ENCODE data around the gene RETREG3.
A peak's percentile ranks its signal among the peaks of the same experiment; 100 is the strongest.
"Not testable (repeated sequence)": the region's sequence is repeated elsewhere in the genome, so short reads cannot be mapped to it uniquely, and the experiment has no call there.

RETREG3 gene

GRCh38 chr17:42609182-42609813 is at the start of gene RETREG3, which contains the start of gene TUBG1:
Gene RETREG3, minus strand, starts transcription at chr17:42609374. Its CDS starts 50 bp downstream, at chr17:42609324.
Gene TUBG1, plus strand, starts transcription at chr17:42609683. Its CDS starts 55 bp downstream, at chr17:42609738.
- DNase-seq (ENCODE audit: low read depth in 2 of 2), result peak; percentile 99

GRCh38 chr17:42657824-42658588 is 48.8 kb upstream of the RETREG3 start:
- DNase-seq (ENCODE audit: low read depth in 2 of 2), result no peak

- DNase-seq (ENCODE audit: low read depth in 2 of 2), result no peak
These were observed 46.4 kb upstream of the RETREG3 start for GRCh38 chr17:42655528-42655927.

GRCh38 chr17:42653179-42654124 is 44.3 kb upstream of the RETREG3 start:
- no peak for DNase-seq (ENCODE audit: low read depth in 2 of 2)

- no peak for DNase-seq (ENCODE audit: low read depth in 2 of 2)
These were observed 42.2 kb upstream of the RETREG3 start for GRCh38 chr17:42651392-42651791.

- no peak for DNase-seq (ENCODE audit: low read depth in 2 of 2)
These were observed 38.6 kb upstream of the RETREG3 start for GRCh38 chr17:42647778-42648177.

GRCh38 chr17:42642336-42642735 is 33.2 kb upstream of the RETREG3 start:
- DNase-seq (ENCODE audit: low read depth in 2 of 2), result no peak

- DNase-seq (ENCODE audit: low read depth in 2 of 2), result no peak
These were observed 30.9 kb upstream of the RETREG3 start for GRCh38 chr17:42640121-42640520.

- DNase-seq (ENCODE audit: low read depth in 2 of 2), result no peak
These were observed 30.4 kb upstream of the RETREG3 start for GRCh38 chr17:42639525-42640113.

- no peak for DNase-seq (ENCODE audit: low read depth in 2 of 2)
These were observed 23.8 kb upstream of the RETREG3 start for GRCh38 chr17:42632949-42633444.

GRCh38 chr17:42629411-42630009 is 20.3 kb upstream of the RETREG3 start:
- DNase-seq (ENCODE audit: low read depth in 2 of 2), result no peak

GRCh38 chr17:42627032-42627764 is 18.0 kb upstream of the RETREG3 start:
- DNase-seq (ENCODE audit: low read depth in 2 of 2), result not testable (repeated sequence)

- DNase-seq (ENCODE audit: low read depth in 2 of 2), result no peak
These were observed 14.8 kb upstream of the RETREG3 start for GRCh38 chr17:42623732-42624596.

GRCh38 chr17:42623271-42623670 is 14.1 kb upstream of the RETREG3 start:
- no peak for DNase-seq (ENCODE audit: low read depth in 2 of 2)

GRCh38 chr17:42621987-42622386 is 12.8 kb upstream of the RETREG3 start:
- not testable (repeated sequence) for DNase-seq (ENCODE audit: low read depth in 2 of 2)

GRCh38 chr17:42618442-42619150 is 9.4 kb upstream of the RETREG3 start:
- no peak for DNase-seq (ENCODE audit: low read depth in 2 of 2)

GRCh38 chr17:42617956-42618431 is 8.8 kb upstream of the RETREG3 start:
- DNase-seq (ENCODE audit: low read depth in 2 of 2), result no peak

GRCh38 chr17:42613699-42614295 is 4.6 kb upstream of the RETREG3 start:
- no peak for DNase-seq (ENCODE audit: low read depth in 2 of 2)
